ENCODE measurements around the gene SLC1A4.

DNA sequence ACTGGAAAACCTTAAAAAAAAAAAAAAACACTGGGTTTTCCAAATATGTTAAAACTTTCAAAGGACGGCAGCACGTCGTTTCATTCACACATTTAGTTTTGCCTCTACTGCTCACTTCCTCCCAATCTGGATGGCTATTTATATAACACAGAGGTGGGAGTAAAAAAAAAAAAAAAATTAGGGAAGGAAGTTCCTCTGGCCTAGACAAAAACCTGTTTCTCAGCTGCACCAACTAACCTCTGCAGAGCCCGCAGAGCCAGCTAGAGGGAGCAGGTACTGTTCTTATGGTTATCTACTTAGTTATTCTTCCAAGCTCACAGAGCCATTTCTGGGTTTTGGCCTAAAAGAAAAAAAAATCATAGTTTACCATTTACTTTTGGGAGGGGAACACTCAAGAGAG, 28.1 kb downstream of the SLC1A4 start:
- TF ChIP-seq, protein P1, sequence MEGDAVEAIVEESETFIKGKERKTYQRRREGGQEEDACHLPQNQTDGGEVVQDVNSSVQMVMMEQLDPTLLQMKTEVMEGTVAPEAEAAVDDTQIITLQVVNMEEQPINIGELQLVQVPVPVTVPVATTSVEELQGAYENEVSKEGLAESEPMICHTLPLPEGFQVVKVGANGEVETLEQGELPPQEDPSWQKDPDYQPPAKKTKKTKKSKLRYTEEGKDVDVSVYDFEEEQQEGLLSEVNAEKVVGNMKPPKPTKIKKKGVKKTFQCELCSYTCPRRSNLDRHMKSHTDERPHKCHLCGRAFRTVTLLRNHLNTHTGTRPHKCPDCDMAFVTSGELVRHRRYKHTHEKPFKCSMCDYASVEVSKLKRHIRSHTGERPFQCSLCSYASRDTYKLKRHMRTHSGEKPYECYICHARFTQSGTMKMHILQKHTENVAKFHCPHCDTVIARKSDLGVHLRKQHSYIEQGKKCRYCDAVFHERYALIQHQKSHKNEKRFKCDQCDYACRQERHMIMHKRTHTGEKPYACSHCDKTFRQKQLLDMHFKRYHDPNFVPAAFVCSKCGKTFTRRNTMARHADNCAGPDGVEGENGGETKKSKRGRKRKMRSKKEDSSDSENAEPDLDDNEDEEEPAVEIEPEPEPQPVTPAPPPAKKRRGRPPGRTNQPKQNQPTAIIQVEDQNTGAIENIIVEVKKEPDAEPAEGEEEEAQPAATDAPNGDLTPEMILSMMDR (IDR thresholded peaks at IDR 0.05; ENCODE audit: low read length): peak; percentile 19
- TF ChIP-seq EZH2 (optimal IDR thresholded peaks at IDR 0.05; ENCODE audit: low read depth, low read length): no peak
